Neural progenitor cell (in vitro differentiated cells): ENCODE results near the gene GJA10.

ENCODE experiments used
- CTCF ChIP-seq: fragments of 200-600 bp; sonication (generic); IDR thresholded peaks from 2 replicates; pipeline ENCODE4 v1.5.1; 2017; ENCODE audit warnings: antibody characterized with exemption, mild to moderate bottlenecking
- EZH2 ChIP-seq: fragments of 200-600 bp; sonication (generic); IDR thresholded peaks from 2 replicates; pipeline ENCODE4 v1.6.1; 2017; ENCODE audit warnings: antibody characterized with exemption, mild to moderate bottlenecking, moderate library complexity
- EZH2phosphoT487 ChIP-seq: fragments of 200-600 bp; sonication (generic); IDR thresholded peaks from 2 replicates; pipeline ENCODE4 v1.6.1; 2017; ENCODE audit warnings: antibody characterized with exemption

DNA sequence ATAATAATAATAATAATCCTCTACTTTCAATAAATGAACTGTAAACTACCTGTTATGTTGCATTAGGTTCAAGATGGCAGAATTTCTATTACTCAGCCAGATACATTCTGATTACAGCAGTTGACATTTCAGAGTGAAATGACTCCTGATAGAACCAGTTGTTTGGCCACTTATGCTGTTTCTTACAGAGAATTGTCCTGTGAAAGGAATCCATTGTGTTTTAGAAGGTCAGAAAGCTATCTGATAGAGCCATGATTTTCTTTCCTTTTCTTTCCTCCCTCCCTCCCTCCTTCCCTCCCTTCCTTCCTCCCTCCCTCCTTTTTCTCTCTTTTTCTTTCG lies 16.6 kb downstream of the GJA10 start:
- TF ChIP-seq CTCF (no peak), EZH2 (no peak), EZH2phosphoT487 (no peak)
